Psoas muscle (tissue), 8 donors: ENCODE data around the gene PCNA. TPM values are rescaled to one million over a fixed set of nuclear protein-coding genes. Genes with fewer than 3 reads are reported as not detected.

Experiments
- ATAC-seq, 4 donors: fragments of 200-7000 bp; cut with Tn5 transposase; one replicate each; pipeline ENCODE4 v1.9.1; 2020; ENCODE audit warnings: moderate library complexity in 3 of 4, mild to moderate bottlenecking in 2 of 4
- DNase-seq, 2 donors: peaks; one replicate each; pipeline ENCODE4 v3.0.0-alpha.2; 2020
- H3K27ac ChIP-seq: fragments of 200-600 bp; one replicate; pipeline ENCODE4 v1.8.0; 2022
- H3K27me3 ChIP-seq, 3 donors: fragments of 200-600 bp in 1 of 3; one replicate each; pipeline versions ENCODE4 v1.6.1 to v1.8.0; 2013 to 2022; ENCODE audit warnings: low read length in 2 of 3, mild to moderate bottlenecking in 2 of 3, moderate library complexity in 1 of 3; ENCODE audit not compliant: insufficient read depth in 3 of 3
- H3K36me3 ChIP-seq, 2 donors: fragments of 200-600 bp in 1 of 2; one replicate each; pipeline versions ENCODE4 v1.6.1 to v1.8.0; 2013 to 2022; ENCODE audit warnings: low read depth in 1 of 2, mild to moderate bottlenecking in 1 of 2, moderate library complexity in 1 of 2; ENCODE audit not compliant: insufficient read depth in 1 of 2
- H3K4me1 ChIP-seq: fragments of 200-600 bp; one replicate; pipeline ENCODE4 v1.8.0; 2022
- H3K4me3 ChIP-seq: fragments of 200-600 bp; one replicate; pipeline ENCODE4 v1.8.0; 2022; ENCODE audit warnings: mild to moderate bottlenecking
- H3K9me3 ChIP-seq: fragments of 200-600 bp; one replicate; pipeline ENCODE4 v1.8.0; 2022
- WGBS, 3 donors: extraction: QIAGEN DNeasy Blood & Tissue Kit; methylation state at CpG; one replicate each; pipeline versions ENCODE4 v1.1.6 to v1.1.7; 2013; 5-methylcytosine and 5-hydroxymethylcytosine counted together
- intact Hi-C, 2 donors: fragments of 100-400 bp; cut with DNase I; formaldehyde crosslinking; loops; one replicate each; pipeline versions ENCODE4 v1.11.0 to v1.14.2; 2022
- polyA plus RNA-seq, 3 donors: library from polyadenylated mRNA; stranded (reverse); fragments of 200-250 nt; gene quantifications; one replicate each; pipeline ENCODE4 v1.2.3, GENCODE V29; 2013
- total RNA-seq, 4 donors: library from RNA; stranded (reverse); fragmentation: NEBNext Ultra II Directional in 2 of 4; extraction: Animal tissue kit (Norgen Biotek cat#: 25700) in 2 of 4; gene quantifications; one replicate each; pipeline versions ENCODE4 v1.2.1 to v1.2.4, GENCODE V29; 2021 to 2023
- TF ChIP-seq, protein P1 (sequence below): fragments of 200-600 bp; IDR thresholded peaks from one replicate; pipeline ENCODE4 v1.8.0; 2022; ENCODE audit warnings: antibody characterized with exemption
- donor health status: healthy with polysubstance abuse.
- donor health status: DM: no; HTN: no; CAD: no; lungs with moderate emphysema.
- donor health status: Bipolar disorder and iron deficiency.
- donor health status: healthy.
- donor health status: DM: yes; HTN: yes; CAD: no.
- donor health status: DM: no; HTN: no; CAD: no.
- donor health status: DM: no; HTN: no; CAD: no.
- donor health status: DM: yes; HTN: yes; CAD: no.

The PCNA gene
- total and polyA plus RNA-seq, 7 donors, result 13.2 to 53.0 (median 19.1) TPM

DNA sequence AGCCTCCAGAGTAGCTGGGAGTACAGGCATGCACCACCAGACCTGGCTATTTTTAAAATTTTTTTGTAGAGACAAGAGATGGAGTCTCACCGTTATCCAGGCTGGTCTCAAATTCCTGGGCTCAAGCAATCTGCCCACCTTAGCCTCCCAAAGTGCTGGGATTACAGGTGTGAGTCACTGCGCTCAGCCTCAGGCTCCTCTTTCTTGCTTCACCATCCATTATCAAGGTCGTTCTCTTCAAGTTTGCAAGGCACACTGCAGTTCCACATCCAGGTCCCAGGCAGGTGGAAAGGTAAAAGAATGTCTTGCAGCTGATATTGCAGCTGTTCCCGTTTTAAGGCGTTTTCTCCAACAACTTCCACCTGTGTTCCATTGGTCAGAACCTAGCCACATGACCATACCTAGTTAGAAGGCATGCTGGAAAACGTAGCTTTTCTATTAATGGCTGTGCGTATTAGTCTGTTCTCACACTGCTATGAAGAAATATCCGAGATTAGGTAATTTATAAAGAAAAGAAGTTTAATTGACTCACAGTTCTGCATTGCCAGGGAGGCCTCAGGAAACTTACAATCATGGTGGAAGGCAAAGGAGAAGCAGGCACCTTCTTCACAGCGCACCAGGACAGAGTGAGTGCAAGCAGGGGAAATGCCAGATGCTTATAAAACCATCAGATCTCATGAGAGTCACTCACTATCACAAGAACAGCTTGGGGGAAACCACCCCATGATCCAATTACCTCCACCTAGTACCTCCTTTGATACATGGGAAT, 51.7 kb downstream of the PCNA start:
- Histone ChIP-seq H3K27me3 (no peaks in the 10 kb centered on the region), H3K27ac (no peak overlapping the region), H3K4me1 (peaks cover 5% of the 10 kb centered on the region), H3K4me3 (no peak overlapping the region), H3K36me3 (no peaks in the 10 kb centered on the region), H3K9me3 (no peaks in the 10 kb centered on the region)
- intact Hi-C loops, result no loop called here
- no peak for DNase-seq
- WGBS, 3 donors, result 78 to 91% (median 88%) methylated on average over 9 of the region's 9 CpGs
- TF ChIP-seq, protein P1, sequence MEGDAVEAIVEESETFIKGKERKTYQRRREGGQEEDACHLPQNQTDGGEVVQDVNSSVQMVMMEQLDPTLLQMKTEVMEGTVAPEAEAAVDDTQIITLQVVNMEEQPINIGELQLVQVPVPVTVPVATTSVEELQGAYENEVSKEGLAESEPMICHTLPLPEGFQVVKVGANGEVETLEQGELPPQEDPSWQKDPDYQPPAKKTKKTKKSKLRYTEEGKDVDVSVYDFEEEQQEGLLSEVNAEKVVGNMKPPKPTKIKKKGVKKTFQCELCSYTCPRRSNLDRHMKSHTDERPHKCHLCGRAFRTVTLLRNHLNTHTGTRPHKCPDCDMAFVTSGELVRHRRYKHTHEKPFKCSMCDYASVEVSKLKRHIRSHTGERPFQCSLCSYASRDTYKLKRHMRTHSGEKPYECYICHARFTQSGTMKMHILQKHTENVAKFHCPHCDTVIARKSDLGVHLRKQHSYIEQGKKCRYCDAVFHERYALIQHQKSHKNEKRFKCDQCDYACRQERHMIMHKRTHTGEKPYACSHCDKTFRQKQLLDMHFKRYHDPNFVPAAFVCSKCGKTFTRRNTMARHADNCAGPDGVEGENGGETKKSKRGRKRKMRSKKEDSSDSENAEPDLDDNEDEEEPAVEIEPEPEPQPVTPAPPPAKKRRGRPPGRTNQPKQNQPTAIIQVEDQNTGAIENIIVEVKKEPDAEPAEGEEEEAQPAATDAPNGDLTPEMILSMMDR, result no peak
- no peak for ATAC-seq

DNA sequence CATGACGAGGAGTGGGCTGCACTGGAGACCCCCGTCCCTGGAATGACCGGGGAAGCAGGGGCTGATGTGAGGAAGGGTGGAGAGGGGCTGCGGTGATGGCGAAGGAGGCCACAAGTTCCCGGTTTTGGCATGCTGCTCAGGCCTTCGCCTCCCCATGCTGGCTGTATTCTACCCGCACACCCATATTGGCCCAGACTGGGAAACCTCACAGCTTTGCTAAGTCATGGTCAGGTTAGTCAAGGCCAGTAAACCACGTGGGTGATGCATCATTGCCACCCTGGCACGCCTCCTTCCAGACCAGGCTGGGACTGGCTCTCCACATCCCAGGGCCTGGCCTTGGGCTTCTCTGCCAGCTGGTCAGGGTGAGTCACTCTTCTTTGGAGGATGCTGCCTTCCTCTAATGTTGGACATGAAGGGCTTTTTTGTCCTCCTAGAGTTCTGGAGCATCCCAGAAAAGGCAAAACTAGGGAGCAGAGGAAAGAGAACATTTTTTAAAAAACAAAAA, 53.8 kb downstream of the PCNA start:
- no peaks in the 10 kb centered on the region for H3K9me3 ChIP-seq
- H3K27ac ChIP-seq, result no peak overlapping the region
- H3K36me3 ChIP-seq, result no peaks in the 10 kb centered on the region
- peaks cover 3% of the 10 kb centered on the region for H3K4me1 ChIP-seq
- peak; percentile 83 to 98 (median 87) for ATAC-seq
- DNase-seq, result peak; percentile 74 to 75
- TF ChIP-seq, protein P1, result no peak
- no peaks in the 10 kb centered on the region for H3K27me3 ChIP-seq
- H3K4me3 ChIP-seq, result no peak overlapping the region
- intact Hi-C loops, result no loop called here
- WGBS, 3 donors, result 70 to 82% (median 74%) methylated on average over 10 of the region's 10 CpGs

DNA sequence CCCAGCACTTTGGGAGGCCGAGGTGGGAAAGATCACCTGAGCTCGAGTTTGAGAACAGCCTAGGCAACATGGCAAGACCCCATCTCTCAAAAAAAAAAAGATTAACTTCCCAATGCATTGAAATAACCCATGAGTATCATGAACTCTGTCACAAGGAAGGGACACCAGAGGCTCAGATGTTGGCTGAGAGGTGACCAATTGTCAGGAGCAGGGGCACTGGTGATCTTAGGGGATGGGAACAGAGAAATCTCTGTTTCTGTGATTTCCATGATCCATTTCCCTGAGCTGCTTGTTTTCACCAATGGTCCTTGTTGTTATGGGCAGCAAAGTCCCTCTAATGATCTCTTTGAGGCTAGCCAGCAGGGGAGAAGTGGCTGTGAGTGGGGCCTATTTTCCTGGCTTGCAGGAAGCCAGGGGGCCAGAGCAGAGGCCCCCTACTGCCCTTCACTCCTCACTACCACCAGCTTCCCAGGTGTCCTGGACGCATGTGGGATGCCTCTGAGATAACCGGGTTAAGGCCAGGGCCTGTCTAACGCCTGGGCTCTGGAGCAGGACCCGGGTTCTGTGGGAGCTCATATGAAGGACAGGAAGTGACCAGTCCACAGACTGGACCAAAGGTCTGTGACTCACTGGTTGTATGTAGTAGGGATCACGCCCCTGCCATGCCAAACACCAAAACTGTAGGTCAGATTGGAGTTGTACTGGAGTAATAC, 54.4 kb downstream of the PCNA start:
- TF ChIP-seq, protein P1, result no peak
- no peak overlapping the region for H3K4me3 ChIP-seq
- no peak overlapping the region for H3K27ac ChIP-seq
- no peaks in the 10 kb centered on the region for H3K36me3 ChIP-seq
- intact Hi-C loops, result no loop called here
- DNase-seq (peak in 1 of 2 donors; percentile 22), ATAC-seq (peak in 3 of 4 donors; percentile 42 to 47 (median 44))
- no peaks in the 10 kb centered on the region for H3K27me3 ChIP-seq
- no peaks in the 10 kb centered on the region for H3K9me3 ChIP-seq
- WGBS, 3 donors, result 89 to 91% (median 90%) methylated on average over 7 of the region's 7 CpGs
- H3K4me1 ChIP-seq, result peaks cover 3% of the 10 kb centered on the region

Other genes with a start within 250 kb of the PCNA start
- gene SLC23A2, start 118.4 kb downstream of the PCNA start, total RNA-seq, result 1 to 10 TPM; 3.4 to 4.9 (median 4.2) TPM
- gene SLC23A2, start 118.4 kb downstream of the PCNA start, polyA plus RNA-seq, result 1 to 10 TPM in 2 of 3 donors, under 1 TPM in 1; 0.87 to 1.4 (median 1.2) TPM
- 10 to 100 TPM; 71.8 to 99.9 (median 82.2) TPM for gene TMEM230, start 6.9 kb downstream of the PCNA start, total RNA-seq
- 100 to 1,000 TPM; 120 to 146 (median 126) TPM for gene TMEM230, start 6.9 kb downstream of the PCNA start, polyA plus RNA-seq
- gene CDS2, start 7.0 kb upstream of the PCNA start, total RNA-seq, result 10 to 100 TPM; 18.1 to 34.1 (median 25.2) TPM
- 10 to 100 TPM in 2 of 3 donors, 1 to 10 TPM in 1; 8.0 to 19.5 (median 15.2) TPM for gene CDS2, start 7.0 kb upstream of the PCNA start, polyA plus RNA-seq
- not detected for gene PROKR2, start 197.0 kb upstream of the PCNA start, total RNA-seq
- gene PROKR2, start 197.0 kb upstream of the PCNA start, polyA plus RNA-seq, result not detected